ENCODE results near the gene COG3. TPM values are rescaled to one million over a fixed set of nuclear protein-coding genes. Genes with fewer than 3 reads are reported as not detected.

The COG3 gene
- total and polyA plus RNA-seq, 2 donors from 2014 or later: 18.0 to 26.0 TPM

- no peak for TF ChIP-seq CTCF (IDR thresholded peaks at IDR 0.05; ENCODE audit: borderline replicate concordance, extremely low read depth, insufficient read depth)
- H3K36me3 ChIP-seq (ENCODE audit: control insufficient read depth in 2 of 3, insufficient read depth in 3 of 3, low read length in 3 of 3): no peaks in the 10 kb centered on the region
- no peak overlapping the region for H3K4me3 ChIP-seq (ENCODE audit: low read length in 3 of 3)
- no peak overlapping the region for H3K9ac ChIP-seq (ENCODE audit: low read length in 3 of 3)
- H3K27ac ChIP-seq (ENCODE audit: low read depth in 2 of 2, low read length in 2 of 2): no peak overlapping the region
- intact Hi-C loops (cut with DNase I): no loop called here
- H3K9me3 ChIP-seq (ENCODE audit: control insufficient read depth in 2 of 3, insufficient read depth in 1 of 3, low read length in 3 of 3): no peaks in the 10 kb centered on the region
- no peak for FAIRE-seq
- no peaks in the 10 kb centered on the region for H3K27me3 ChIP-seq (ENCODE audit: control insufficient read depth, insufficient read depth, low read length)
- DNase-seq: no peak
- no peaks in the 10 kb centered on the region for H3K4me1 ChIP-seq (ENCODE audit: control insufficient read depth in 2 of 3, insufficient read depth in 2 of 3, low read depth in 1 of 3, low read length in 3 of 3)
Measured at GRCh38 chr13:45565331-45565730, 100.6 kb downstream of the COG3 start.

- no peak for DNase-seq
- FAIRE-seq: no peak
- no peak for TF ChIP-seq CTCF (IDR thresholded peaks at IDR 0.05; ENCODE audit: borderline replicate concordance, extremely low read depth, insufficient read depth)
Measured at GRCh38 chr13:45575146-45575829, 110.5 kb downstream of the COG3 start.

GRCh38 chr13:45575830-45576180 lies 111.1 kb downstream of the COG3 start:
- H3K27me3 ChIP-seq (ENCODE audit: control insufficient read depth, insufficient read depth, low read length): no peaks in the 10 kb centered on the region
- H3K4me1 ChIP-seq (ENCODE audit: control insufficient read depth in 2 of 3, insufficient read depth in 2 of 3, low read depth in 1 of 3, low read length in 3 of 3): no peaks in the 10 kb centered on the region
- no peak overlapping the region for H3K27ac ChIP-seq (ENCODE audit: low read depth in 2 of 2, low read length in 2 of 2)
- no peak for DNase-seq
- no peak overlapping the region for H3K4me3 ChIP-seq (ENCODE audit: low read length in 3 of 3)
- intact Hi-C loops (cut with DNase I): no loop called here
- no peak overlapping the region for H3K9ac ChIP-seq (ENCODE audit: low read length in 3 of 3)
- no peak for FAIRE-seq
- H3K36me3 ChIP-seq (ENCODE audit: control insufficient read depth in 2 of 3, insufficient read depth in 3 of 3, low read length in 3 of 3): no peaks in the 10 kb centered on the region
- no peaks in the 10 kb centered on the region for H3K9me3 ChIP-seq (ENCODE audit: control insufficient read depth in 2 of 3, insufficient read depth in 1 of 3, low read length in 3 of 3)
- TF ChIP-seq CTCF (IDR thresholded peaks at IDR 0.05; ENCODE audit: borderline replicate concordance, extremely low read depth, insufficient read depth): no peak

More at GRCh38 chr13:45575146-45575829, 110.5 kb downstream of the COG3 start:
- intact Hi-C loops (cut with DNase I): no loop called here
- Histone ChIP-seq H3K4me3 (ENCODE audit: low read length in 3 of 3) (no peak overlapping the region), H3K9ac (ENCODE audit: low read length in 3 of 3) (no peak overlapping the region), H3K4me1 (ENCODE audit: control insufficient read depth in 2 of 3, insufficient read depth in 2 of 3, low read depth in 1 of 3, low read length in 3 of 3) (no peaks in the 10 kb centered on the region), H3K27me3 (ENCODE audit: control insufficient read depth, insufficient read depth, low read length) (no peaks in the 10 kb centered on the region), H3K9me3 (ENCODE audit: control insufficient read depth in 2 of 3, insufficient read depth in 1 of 3, low read length in 3 of 3) (no peaks in the 10 kb centered on the region), H3K27ac (ENCODE audit: low read depth in 2 of 2, low read length in 2 of 2) (no peak overlapping the region), H3K36me3 (ENCODE audit: control insufficient read depth in 2 of 3, insufficient read depth in 3 of 3, low read length in 3 of 3) (no peaks in the 10 kb centered on the region)

GRCh38 chr13:45576466-45576865 lies 111.7 kb downstream of the COG3 start:
- TF ChIP-seq CTCF (IDR thresholded peaks at IDR 0.05; ENCODE audit: borderline replicate concordance, extremely low read depth, insufficient read depth): no peak
- intact Hi-C loops (cut with DNase I): no loop called here
- FAIRE-seq: no peak

More at GRCh38 chr13:45576466-45576865, 111.7 kb downstream of the COG3 start:
- Histone ChIP-seq H3K4me3 (ENCODE audit: low read length in 3 of 3) (no peak overlapping the region), H3K27ac (ENCODE audit: low read depth in 2 of 2, low read length in 2 of 2) (no peak overlapping the region), H3K4me1 (ENCODE audit: control insufficient read depth in 2 of 3, insufficient read depth in 2 of 3, low read depth in 1 of 3, low read length in 3 of 3) (no peaks in the 10 kb centered on the region), H3K36me3 (ENCODE audit: control insufficient read depth in 2 of 3, insufficient read depth in 3 of 3, low read length in 3 of 3) (no peaks in the 10 kb centered on the region), H3K27me3 (ENCODE audit: control insufficient read depth, insufficient read depth, low read length) (no peaks in the 10 kb centered on the region), H3K9ac (ENCODE audit: low read length in 3 of 3) (no peak overlapping the region), H3K9me3 (ENCODE audit: control insufficient read depth in 2 of 3, insufficient read depth in 1 of 3, low read length in 3 of 3) (no peaks in the 10 kb centered on the region)
- no peak for DNase-seq
